BLaER1 (cell line): ENCODE data around the gene AGBL1.

Source experiments
- H3K27ac ChIP-seq: shearing (Covaris generic); formaldehyde crosslinking; 2 replicates; pipeline ENCODE4 v1.8.1; 2022
- H3K27me3 ChIP-seq: shearing (Covaris generic); formaldehyde crosslinking; 2 replicates; pipeline ENCODE4 v1.8.1; 2022
- H3K36me3 ChIP-seq: shearing (Covaris generic); formaldehyde crosslinking; 2 replicates; pipeline ENCODE4 v1.8.1; 2022
- H3K4me1 ChIP-seq: shearing (Covaris generic); formaldehyde crosslinking; 2 replicates; pipeline ENCODE4 v1.8.1; 2022
- H3K4me2 ChIP-seq: shearing (Covaris generic); formaldehyde crosslinking; 2 replicates; pipeline ENCODE4 v1.8.1; 2022
- H3K4me3 ChIP-seq: shearing (Covaris generic); formaldehyde crosslinking; 2 replicates; pipeline ENCODE4 v1.8.1; 2022
- H3K9ac ChIP-seq: shearing (Covaris generic); formaldehyde crosslinking; 2 replicates; pipeline ENCODE4 v1.8.1; 2022
- H3K9me3 ChIP-seq: shearing (Covaris generic); formaldehyde crosslinking; 2 replicates; pipeline ENCODE4 v1.8.1; 2022
- H4K20me1 ChIP-seq: shearing (Covaris generic); formaldehyde crosslinking; 2 replicates; pipeline ENCODE4 v1.8.1; 2022
- Cebpa-rat ChIP-seq: shearing (Covaris generic); IDR thresholded peaks from 2 replicates; pipeline ENCODE4 v1.8.1; 2022

AGBL1 gene

GRCh38 chr15:86573476-86573875 is 493.8 kb downstream of the AGBL1 start:
- Histone ChIP-seq H3K4me1 (no peaks in the 10 kb centered on the region), H3K4me2 (no peak overlapping the region), H4K20me1 (no peaks in the 10 kb centered on the region), H3K27ac (no peak overlapping the region), H3K27me3 (no peaks in the 10 kb centered on the region), H3K9ac (no peak overlapping the region), H3K9me3 (no peaks in the 10 kb centered on the region), H3K4me3 (no peak overlapping the region), H3K36me3 (no peaks in the 10 kb centered on the region)
- no peak for TF ChIP-seq Cebpa-rat

- H3K4me3 ChIP-seq, result no peak overlapping the region
- no peaks in the 10 kb centered on the region for H3K9me3 ChIP-seq
- no peak for TF ChIP-seq Cebpa-rat
- H3K9ac ChIP-seq, result no peak overlapping the region
- H3K4me1 ChIP-seq, result no peaks in the 10 kb centered on the region
- H3K27ac ChIP-seq, result no peak overlapping the region
- no peaks in the 10 kb centered on the region for H3K27me3 ChIP-seq
- no peak overlapping the region for H3K4me2 ChIP-seq
- no peaks in the 10 kb centered on the region for H4K20me1 ChIP-seq
- no peaks in the 10 kb centered on the region for H3K36me3 ChIP-seq
Observed at GRCh38 chr15:86588413-86588812, 508.7 kb downstream of the AGBL1 start.

GRCh38 chr15:86590461-86590860 is 510.8 kb downstream of the AGBL1 start:
- H3K4me1 ChIP-seq, result no peaks in the 10 kb centered on the region
- H3K27ac ChIP-seq, result no peak overlapping the region
- H3K9me3 ChIP-seq, result no peaks in the 10 kb centered on the region
- no peak overlapping the region for H3K4me3 ChIP-seq
- H3K9ac ChIP-seq, result no peak overlapping the region
- no peak overlapping the region for H3K4me2 ChIP-seq
- no peaks in the 10 kb centered on the region for H3K27me3 ChIP-seq
- no peak for TF ChIP-seq Cebpa-rat
- no peaks in the 10 kb centered on the region for H4K20me1 ChIP-seq
- no peaks in the 10 kb centered on the region for H3K36me3 ChIP-seq

GRCh38 chr15:86591158-86591557 is 511.5 kb downstream of the AGBL1 start:
- Histone ChIP-seq H3K4me2 (no peak overlapping the region), H3K9ac (no peak overlapping the region), H3K4me1 (no peaks in the 10 kb centered on the region), H4K20me1 (no peaks in the 10 kb centered on the region), H3K27me3 (no peaks in the 10 kb centered on the region), H3K9me3 (peaks cover 6% of the 10 kb centered on the region), H3K27ac (no peak overlapping the region), H3K4me3 (no peak overlapping the region), H3K36me3 (no peaks in the 10 kb centered on the region)
- TF ChIP-seq Cebpa-rat, result no peak

- TF ChIP-seq Cebpa-rat, result no peak
- no peak overlapping the region for H3K27ac ChIP-seq
- H3K4me2 ChIP-seq, result no peak overlapping the region
- no peaks in the 10 kb centered on the region for H3K4me1 ChIP-seq
- H3K36me3 ChIP-seq, result no peaks in the 10 kb centered on the region
- H3K9ac ChIP-seq, result no peak overlapping the region
- no peaks in the 10 kb centered on the region for H3K27me3 ChIP-seq
- H3K4me3 ChIP-seq, result no peak overlapping the region
- H3K9me3 ChIP-seq, result peaks cover 7% of the 10 kb centered on the region
- H4K20me1 ChIP-seq, result no peaks in the 10 kb centered on the region
Observed at GRCh38 chr15:86591994-86592735, 512.5 kb downstream of the AGBL1 start.

GRCh38 chr15:86595741-86596140 is 516.1 kb downstream of the AGBL1 start:
- Histone ChIP-seq H3K4me1 (no peaks in the 10 kb centered on the region), H3K4me2 (no peak overlapping the region), H3K36me3 (no peaks in the 10 kb centered on the region), H3K4me3 (no peak overlapping the region), H3K9me3 (peaks cover 7% of the 10 kb centered on the region), H3K9ac (no peak overlapping the region), H3K27ac (no peak overlapping the region), H4K20me1 (no peaks in the 10 kb centered on the region), H3K27me3 (no peaks in the 10 kb centered on the region)
- no peak for TF ChIP-seq Cebpa-rat

GRCh38 chr15:86603466-86603865 is 523.8 kb downstream of the AGBL1 start:
- Histone ChIP-seq H3K27me3 (no peaks in the 10 kb centered on the region), H3K4me2 (no peak overlapping the region), H3K9ac (no peak overlapping the region), H3K4me1 (no peaks in the 10 kb centered on the region), H3K36me3 (no peaks in the 10 kb centered on the region), H3K9me3 (no peaks in the 10 kb centered on the region), H4K20me1 (no peaks in the 10 kb centered on the region), H3K27ac (no peak overlapping the region), H3K4me3 (no peak overlapping the region)
- no peak for TF ChIP-seq Cebpa-rat

- Histone ChIP-seq H3K27ac (no peak overlapping the region), H3K36me3 (no peaks in the 10 kb centered on the region), H3K27me3 (no peaks in the 10 kb centered on the region), H3K4me1 (0 out of 2 replicates have a peak, but pooled peaks cover 5% of the 10 kb centered on the region), H3K9ac (no peak overlapping the region), H4K20me1 (no peaks in the 10 kb centered on the region), H3K9me3 (no peaks in the 10 kb centered on the region), H3K4me3 (no peak overlapping the region), H3K4me2 (no peak overlapping the region)
- no peak for TF ChIP-seq Cebpa-rat
Observed at GRCh38 chr15:86608461-86609205, 529.0 kb downstream of the AGBL1 start.

- Histone ChIP-seq H3K27me3 (no peaks in the 10 kb centered on the region), H3K9ac (no peak overlapping the region), H3K4me1 (0 out of 2 replicates have a peak, but pooled peaks cover 5% of the 10 kb centered on the region), H3K4me2 (no peak overlapping the region), H3K27ac (no peak overlapping the region), H3K36me3 (no peaks in the 10 kb centered on the region), H3K9me3 (no peaks in the 10 kb centered on the region), H3K4me3 (no peak overlapping the region), H4K20me1 (no peaks in the 10 kb centered on the region)
- no peak for TF ChIP-seq Cebpa-rat
Observed at GRCh38 chr15:86609275-86609674, 529.6 kb downstream of the AGBL1 start.

GRCh38 chr15:86610038-86610437 is 530.4 kb downstream of the AGBL1 start:
- H3K4me3 ChIP-seq, result no peak overlapping the region
- no peaks in the 10 kb centered on the region for H4K20me1 ChIP-seq
- H3K9ac ChIP-seq, result no peak overlapping the region
- no peak overlapping the region for H3K27ac ChIP-seq
- H3K4me1 ChIP-seq, result 0 out of 2 replicates have a peak, but pooled peaks cover 5% of the 10 kb centered on the region
- TF ChIP-seq Cebpa-rat, result no peak
- no peak overlapping the region for H3K4me2 ChIP-seq
- no peaks in the 10 kb centered on the region for H3K27me3 ChIP-seq
- no peaks in the 10 kb centered on the region for H3K9me3 ChIP-seq
- no peaks in the 10 kb centered on the region for H3K36me3 ChIP-seq
